ENCODE results near the gene PAM16. TPM values are rescaled to one million over a fixed set of nuclear protein-coding genes. Genes with fewer than 3 reads are reported as not detected.

Gene PAM16
- total RNA-seq, 3 donors from 2014 or later (not counting 1 experiment from before 2014, with no cell fraction given), result 29.4 to 42.7 (median 39.0) TPM

- Mint-ChIP-seq H3K9me3 (no peaks in the 10 kb centered on the region), H3K27ac (no peak overlapping the region), H3K4me3 (no peak overlapping the region), H3K27me3 (ENCODE audit: low read depth in 2 of 2) (no peaks in the 10 kb centered on the region), H3K4me1 (peaks cover 0 to 9% of the 10 kb centered on the region in 2 donors), H3K36me3 (no peaks in the 10 kb centered on the region)
- DNase-seq (peak in 1 of 2 donors; percentile 18), ATAC-seq (no peak)
- Histone ChIP-seq H3K27me3 (ENCODE audit: control insufficient read depth, insufficient read depth, low read length) (no peaks in the 10 kb centered on the region), H3K36me3 (ENCODE audit: control insufficient read depth, insufficient read depth, low read length) (peaks cover 64% of the 10 kb centered on the region), H3K9me3 (ENCODE audit: control insufficient read depth, insufficient read depth, low read length) (no peaks in the 10 kb centered on the region), H3K27ac (ENCODE audit: low read length) (no peak overlapping the region), H3K4me1 (ENCODE audit: control insufficient read depth, insufficient read depth, low read length) (peaks cover 8% of the 10 kb centered on the region), H3K4me3 (ENCODE audit: low read length) (no peak overlapping the region)
- WGBS (ENCODE audit: insufficient coverage), result 97% methylated on average over 19 of the region's 19 CpGs
- intact Hi-C loops (cut with micrococcal nuclease), result loop anchor here (2.0 kb wide), 1 partner anchor 191 kb away; no protein-coding TSS in a partner anchor
- TF ChIP-seq CTCF (IDR thresholded peaks at IDR 0.05), result no peak
Measured at GRCh38 chr16:4358236-4358635, 7.1 kb upstream of the PAM16 start.

GRCh38 chr16:4356820-4357219 lies 5.7 kb upstream of the PAM16 start:
- Mint-ChIP-seq H3K27me3 (ENCODE audit: low read depth in 2 of 2) (no peaks in the 10 kb centered on the region), H3K4me1 (peaks cover 0 to 10% of the 10 kb centered on the region in 2 donors), H3K27ac (no peak overlapping the region), H3K4me3 (no peak overlapping the region), H3K36me3 (no peaks in the 10 kb centered on the region), H3K9me3 (no peaks in the 10 kb centered on the region)
- Histone ChIP-seq H3K9me3 (ENCODE audit: control insufficient read depth, insufficient read depth, low read length) (no peaks in the 10 kb centered on the region), H3K36me3 (ENCODE audit: control insufficient read depth, insufficient read depth, low read length) (peaks cover 52% of the 10 kb centered on the region), H3K4me1 (ENCODE audit: control insufficient read depth, insufficient read depth, low read length) (peaks cover 5% of the 10 kb centered on the region), H3K27me3 (ENCODE audit: control insufficient read depth, insufficient read depth, low read length) (no peaks in the 10 kb centered on the region), H3K27ac (ENCODE audit: low read length) (no peak overlapping the region), H3K4me3 (ENCODE audit: low read length) (no peak overlapping the region)
- DNase-seq, result no peak
- ATAC-seq, result no peak
- intact Hi-C loops (cut with micrococcal nuclease), result no loop called here
- WGBS (ENCODE audit: insufficient coverage), result 96% methylated on average over 7 of the region's 7 CpGs
- TF ChIP-seq CTCF (IDR thresholded peaks at IDR 0.05), result no peak

GRCh38 chr16:4354512-4355409 lies 3.6 kb upstream of the PAM16 start:
- no peak overlapping the region for H3K4me3 Mint-ChIP-seq
- DNase-seq (peak in 1 of 2 donors; percentile 21), ATAC-seq (no peak)
- Histone ChIP-seq H3K4me1 (ENCODE audit: control insufficient read depth, insufficient read depth, low read length) (peaks cover 21% of the 10 kb centered on the region), H3K27ac (ENCODE audit: low read length) (no peak overlapping the region), H3K36me3 (ENCODE audit: control insufficient read depth, insufficient read depth, low read length) (peaks cover 33% of the 10 kb centered on the region), H3K9me3 (ENCODE audit: control insufficient read depth, insufficient read depth, low read length) (no peaks in the 10 kb centered on the region), H3K27me3 (ENCODE audit: control insufficient read depth, insufficient read depth, low read length) (no peaks in the 10 kb centered on the region), H3K4me3 (ENCODE audit: low read length) (no peak overlapping the region)
- H3K36me3 Mint-ChIP-seq, result no peaks in the 10 kb centered on the region
- no peak overlapping the region for H3K27ac Mint-ChIP-seq
- H3K27me3 Mint-ChIP-seq (ENCODE audit: low read depth in 2 of 2), result no peaks in the 10 kb centered on the region
- peaks cover 4 to 19% of the 10 kb centered on the region in 2 donors for H3K4me1 Mint-ChIP-seq
- intact Hi-C loops (cut with micrococcal nuclease), result no loop called here
- TF ChIP-seq CTCF (IDR thresholded peaks at IDR 0.05), result no peak
- 97% methylated on average over 16 of the region's 20 CpGs for WGBS (ENCODE audit: insufficient coverage)
- H3K9me3 Mint-ChIP-seq, result no peaks in the 10 kb centered on the region
